Glutamatergic neuron (in vitro differentiated cells): ENCODE measurements around the gene USP3. TPM values are rescaled to one million over a fixed set of nuclear protein-coding genes. Genes with fewer than 3 reads are reported as not detected.

Experiments
- DNase-seq: peaks from one replicate; pipeline ENCODE4 v3.0.0; 2022
- H3K27ac Mint-ChIP-seq: one replicate; pipeline ENCODE4 v1.8.0; 2020; ENCODE audit warnings: mild to moderate bottlenecking, mixed read lengths, inconsistent platforms; ENCODE audit not compliant: unreplicated experiment
- H3K27me3 Mint-ChIP-seq: one replicate; pipeline ENCODE4 v1.8.0; 2020; ENCODE audit warnings: mild to moderate bottlenecking, moderate library complexity, mixed read lengths, inconsistent platforms; ENCODE audit not compliant: unreplicated experiment
- H3K36me3 Mint-ChIP-seq: one replicate; pipeline ENCODE4 v1.8.0; 2020; ENCODE audit warnings: mild to moderate bottlenecking, mixed read lengths, inconsistent platforms; ENCODE audit not compliant: unreplicated experiment
- H3K4me1 Mint-ChIP-seq: one replicate; pipeline ENCODE4 v1.8.0; 2020; ENCODE audit warnings: mild to moderate bottlenecking, low read depth, mixed read lengths, inconsistent platforms; ENCODE audit not compliant: unreplicated experiment
- H3K4me3 Mint-ChIP-seq: one replicate; pipeline ENCODE4 v1.8.0; 2020; ENCODE audit warnings: mild to moderate bottlenecking, mixed read lengths, inconsistent platforms; ENCODE audit not compliant: unreplicated experiment
- H3K9me3 Mint-ChIP-seq: one replicate; pipeline ENCODE4 v1.8.0; 2020; ENCODE audit warnings: mild to moderate bottlenecking, moderate library complexity, mixed read lengths, inconsistent platforms; ENCODE audit not compliant: unreplicated experiment
- CTCF ChIP-seq: fragments of 200-600 bp; sonication (generic); IDR thresholded peaks from one replicate; pipeline ENCODE4 v1.5.0; 2021; ENCODE audit not compliant: partially characterized antibody, unreplicated experiment
- total RNA-seq: library from RNA; stranded (reverse); fragmentation: NEBNext Ultra II Directional; extraction: Animal tissue kit (Norgen Biotek cat#: 25700); gene quantifications from one replicate; pipeline ENCODE4 v1.2.1, GENCODE V29; 2021; ENCODE audit not compliant: unreplicated experiment

USP3 gene
- total RNA-seq, 1 donor from 2014 or later: 50.9 TPM

GRCh38 chr15:63601026-63601703 is 96.8 kb downstream of the USP3 start:
- H3K36me3 Mint-ChIP-seq: peaks cover 4% of the 10 kb centered on the region
- TF ChIP-seq CTCF: no peak
- peaks cover 13% of the 10 kb centered on the region for H3K27me3 Mint-ChIP-seq
- H3K27ac Mint-ChIP-seq: peak overlapping the region; percentile 48
- peak; percentile 52 for DNase-seq
- H3K9me3 Mint-ChIP-seq: peaks cover 11% of the 10 kb centered on the region
- H3K4me1 Mint-ChIP-seq: peaks cover 12% of the 10 kb centered on the region
- H3K4me3 Mint-ChIP-seq: peak overlapping the region; percentile 90

GRCh38 chr15:63601704-63602185 is 97.4 kb downstream of the USP3 start:
- Mint-ChIP-seq H3K9me3 (peaks cover 11% of the 10 kb centered on the region), H3K27ac (no peak overlapping the region), H3K36me3 (peaks cover 4% of the 10 kb centered on the region), H3K27me3 (peaks cover 12% of the 10 kb centered on the region), H3K4me3 (peak overlapping the region; percentile 90), H3K4me1 (peaks cover 12% of the 10 kb centered on the region)
- TF ChIP-seq CTCF: no peak
- DNase-seq: no peak

- Mint-ChIP-seq H3K27me3 (peaks cover 10% of the 10 kb centered on the region), H3K4me1 (peaks cover 6% of the 10 kb centered on the region), H3K9me3 (peaks cover 12% of the 10 kb centered on the region), H3K4me3 (peak overlapping the region; percentile 14), H3K36me3 (peaks cover 4% of the 10 kb centered on the region), H3K27ac (no peak overlapping the region)
- no peak for TF ChIP-seq CTCF
- DNase-seq: no peak
Measured at GRCh38 chr15:63602595-63602994, 98.2 kb downstream of the USP3 start.

- no peak overlapping the region for H3K27ac Mint-ChIP-seq
- H3K27me3 Mint-ChIP-seq: peaks cover 10% of the 10 kb centered on the region
- DNase-seq: no peak
Measured at GRCh38 chr15:63603516-63603915, 99.1 kb downstream of the USP3 start.

More at GRCh38 chr15:63603516-63603915, 99.1 kb downstream of the USP3 start:
- Mint-ChIP-seq H3K4me3 (no peak overlapping the region), H3K36me3 (peaks cover 4% of the 10 kb centered on the region), H3K4me1 (peaks cover 9% of the 10 kb centered on the region), H3K9me3 (peaks cover 12% of the 10 kb centered on the region)
- no peak for TF ChIP-seq CTCF
